Rectal smooth muscle tissue (tissue), 1 donor: ENCODE results near the gene PHOSPHO1.

Source experiments
- H3K27ac ChIP-seq: one replicate; pipeline ENCODE4 v1.7.0; 2013; ENCODE audit warnings: low read depth, low read length, inconsistent platforms
- H3K27me3 ChIP-seq: one replicate; pipeline ENCODE4 v1.7.0; 2013; ENCODE audit warnings: low read length; ENCODE audit not compliant: control insufficient read depth, insufficient read depth
- H3K36me3 ChIP-seq: one replicate; pipeline ENCODE4 v1.7.0; 2013; ENCODE audit warnings: low read length; ENCODE audit not compliant: control insufficient read depth, insufficient read depth
- H3K4me1 ChIP-seq: one replicate; pipeline ENCODE4 v1.7.0; 2013; ENCODE audit warnings: low read length; ENCODE audit not compliant: control insufficient read depth, insufficient read depth
- H3K4me3 ChIP-seq: one replicate; pipeline ENCODE4 v1.7.0; 2013; ENCODE audit warnings: low read length
- H3K9ac ChIP-seq: one replicate; pipeline ENCODE4 v1.7.0; 2013; ENCODE audit warnings: low read length

The PHOSPHO1 gene

GRCh38 chr17:49224997-49225337 is 5.6 kb downstream of the PHOSPHO1 start:
- H3K4me3 ChIP-seq = peak overlapping the region; percentile 49
- H3K27ac ChIP-seq = no peak overlapping the region
- H3K36me3 ChIP-seq = no peaks in the 10 kb centered on the region
- peaks cover 4% of the 10 kb centered on the region for H3K4me1 ChIP-seq
- H3K27me3 ChIP-seq = peaks cover 27% of the 10 kb centered on the region
- no peak overlapping the region for H3K9ac ChIP-seq

DNA sequence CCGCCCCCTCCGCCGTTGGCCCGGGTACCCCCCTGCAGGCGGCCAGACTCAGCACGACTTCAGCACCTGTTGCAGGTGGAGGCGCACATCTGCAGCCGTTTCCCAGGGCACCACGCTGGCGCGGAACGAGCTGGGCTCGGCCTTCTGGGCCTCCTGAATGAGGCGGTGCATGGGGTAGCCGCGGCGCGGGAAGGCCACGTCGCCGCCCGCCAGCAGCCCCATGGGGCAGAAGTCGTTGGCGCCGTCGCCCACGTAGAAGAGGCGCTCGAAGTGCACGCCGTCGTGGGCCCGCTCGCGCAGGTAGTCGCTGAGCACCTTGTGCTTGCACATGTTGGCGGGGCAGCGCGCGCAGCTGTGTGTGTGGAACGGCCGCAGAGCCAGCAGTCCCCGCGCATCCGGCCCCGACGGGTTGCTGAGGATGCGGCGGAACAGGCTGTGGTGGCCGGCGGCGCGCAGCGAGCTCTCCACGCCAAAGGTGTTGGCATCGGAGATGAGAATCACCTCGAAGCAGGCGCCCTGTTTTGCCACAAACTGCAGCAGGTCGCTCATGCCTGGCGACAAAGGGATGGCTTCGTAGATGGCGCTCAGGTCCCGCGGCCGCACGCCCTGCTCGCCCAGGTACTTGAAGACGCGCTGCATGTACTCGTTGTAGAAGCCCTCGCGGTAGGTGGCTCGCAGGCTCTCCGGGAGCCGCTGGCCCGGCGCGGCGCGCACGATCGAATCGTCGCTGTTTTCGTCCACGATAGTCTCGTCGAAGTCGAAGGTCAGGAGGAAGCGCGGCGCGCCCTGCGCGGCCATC is 6.2 kb downstream of the PHOSPHO1 start:
- Histone ChIP-seq H3K27ac (no peak overlapping the region), H3K9ac (no peak overlapping the region), H3K4me3 (peak overlapping the region; percentile 49), H3K36me3 (no peaks in the 10 kb centered on the region), H3K4me1 (peaks cover 4% of the 10 kb centered on the region), H3K27me3 (peaks cover 23% of the 10 kb centered on the region)

DNA sequence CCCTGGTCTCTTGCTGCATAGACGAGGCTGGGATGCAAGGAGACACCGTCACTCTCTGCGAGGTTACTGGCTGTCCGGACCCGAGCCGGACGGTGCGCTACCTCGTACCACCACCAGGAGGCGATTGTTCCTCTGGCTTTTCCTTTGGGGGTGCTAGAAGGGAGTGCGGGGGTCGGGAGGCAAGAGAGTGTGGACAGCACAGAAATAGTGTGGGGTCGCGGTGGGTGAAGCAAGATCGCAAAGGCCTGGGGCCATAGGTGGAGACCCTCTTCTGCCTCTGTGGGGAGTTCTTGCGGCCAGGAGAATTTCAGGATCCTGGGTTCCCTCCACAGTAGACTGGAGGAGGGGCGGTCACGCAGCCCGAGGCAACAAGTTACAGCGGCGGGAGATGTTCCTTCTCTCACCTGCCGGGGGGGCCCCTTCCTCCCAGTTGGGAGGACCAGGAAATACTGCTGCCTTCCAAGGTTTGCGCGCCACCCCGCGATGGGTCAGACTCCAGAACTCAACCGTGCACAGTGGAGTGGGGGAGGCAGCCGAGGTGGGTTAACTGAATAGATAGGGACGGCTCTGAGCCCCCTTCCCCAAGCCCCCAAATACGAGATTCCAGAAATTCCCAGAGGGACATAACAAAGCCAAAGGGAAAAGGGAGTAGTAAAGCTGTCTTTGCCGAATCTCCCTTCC is 6.9 kb downstream of the PHOSPHO1 start:
- no peak overlapping the region for H3K27ac ChIP-seq
- peak overlapping the region; percentile 49 for H3K4me3 ChIP-seq
- H3K27me3 ChIP-seq = peaks cover 19% of the 10 kb centered on the region
- peaks cover 4% of the 10 kb centered on the region for H3K4me1 ChIP-seq
- H3K36me3 ChIP-seq = no peaks in the 10 kb centered on the region
- no peak overlapping the region for H3K9ac ChIP-seq

DNA sequence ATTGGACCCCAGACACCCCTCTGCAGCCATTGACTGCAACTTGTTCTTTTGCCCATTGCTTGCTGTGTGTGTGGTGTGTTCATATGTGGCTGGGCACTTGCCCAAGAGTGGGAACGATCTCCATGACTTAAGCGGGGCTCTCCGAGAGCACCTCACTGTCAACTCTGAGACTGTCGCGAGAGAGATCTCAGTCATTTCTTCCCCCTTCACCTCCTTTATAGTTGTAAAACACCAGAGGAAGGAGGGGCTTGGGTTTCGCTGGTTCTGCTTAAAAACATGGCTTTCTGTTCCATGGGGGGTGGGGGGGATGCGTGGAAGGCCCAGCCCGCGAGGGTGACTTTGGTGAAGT is 7.4 kb downstream of the PHOSPHO1 start:
- Histone ChIP-seq H3K27me3 (peaks cover 19% of the 10 kb centered on the region), H3K36me3 (no peaks in the 10 kb centered on the region), H3K4me1 (peaks cover 4% of the 10 kb centered on the region), H3K4me3 (no peak overlapping the region), H3K9ac (no peak overlapping the region), H3K27ac (no peak overlapping the region)

DNA sequence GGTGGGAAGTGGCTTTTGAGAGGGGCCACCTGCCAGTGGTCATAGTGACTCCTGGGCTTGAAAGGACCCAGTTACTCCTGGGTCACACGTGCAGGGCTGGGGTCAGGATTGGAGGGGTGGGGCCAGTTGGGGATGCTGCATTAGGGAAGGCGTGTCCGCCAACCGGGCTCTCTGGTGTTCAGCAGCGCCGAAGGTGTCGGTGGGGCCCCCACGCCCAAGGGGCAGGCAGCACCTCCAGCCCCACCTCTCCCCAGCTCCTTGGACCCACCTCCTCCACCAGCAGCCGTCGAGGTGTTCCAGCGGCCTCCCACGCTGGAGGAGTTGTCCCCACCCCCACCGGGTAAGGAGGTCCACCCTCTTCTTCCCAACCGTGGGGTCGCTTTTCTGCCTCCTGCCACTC is 10.6 kb downstream of the PHOSPHO1 start:
- Histone ChIP-seq H3K36me3 (no peaks in the 10 kb centered on the region), H3K9ac (no peak overlapping the region), H3K4me1 (peaks cover 4% of the 10 kb centered on the region), H3K27me3 (peaks cover 17% of the 10 kb centered on the region), H3K27ac (no peak overlapping the region), H3K4me3 (no peak overlapping the region)

- Histone ChIP-seq H3K36me3 (no peaks in the 10 kb centered on the region), H3K27me3 (peaks cover 11% of the 10 kb centered on the region), H3K9ac (no peak overlapping the region), H3K27ac (no peak overlapping the region), H3K4me3 (peak overlapping the region; percentile 8), H3K4me1 (peaks cover 4% of the 10 kb centered on the region)
Observed at GRCh38 chr17:49218941-49219913, 11.4 kb downstream of the PHOSPHO1 start.

- Histone ChIP-seq H3K4me1 (no peaks in the 10 kb centered on the region), H3K27me3 (peaks cover 1% of the 10 kb centered on the region), H3K36me3 (no peaks in the 10 kb centered on the region), H3K9ac (no peak overlapping the region), H3K27ac (no peak overlapping the region), H3K4me3 (no peak overlapping the region)
Observed at GRCh38 chr17:49217651-49218413, 12.8 kb downstream of the PHOSPHO1 start.

- no peak overlapping the region for H3K4me3 ChIP-seq
- no peak overlapping the region for H3K27ac ChIP-seq
- no peaks in the 10 kb centered on the region for H3K4me1 ChIP-seq
- no peak overlapping the region for H3K9ac ChIP-seq
- H3K36me3 ChIP-seq = no peaks in the 10 kb centered on the region
- no peaks in the 10 kb centered on the region for H3K27me3 ChIP-seq
Observed at GRCh38 chr17:49216953-49217650, 13.5 kb downstream of the PHOSPHO1 start.

DNA sequence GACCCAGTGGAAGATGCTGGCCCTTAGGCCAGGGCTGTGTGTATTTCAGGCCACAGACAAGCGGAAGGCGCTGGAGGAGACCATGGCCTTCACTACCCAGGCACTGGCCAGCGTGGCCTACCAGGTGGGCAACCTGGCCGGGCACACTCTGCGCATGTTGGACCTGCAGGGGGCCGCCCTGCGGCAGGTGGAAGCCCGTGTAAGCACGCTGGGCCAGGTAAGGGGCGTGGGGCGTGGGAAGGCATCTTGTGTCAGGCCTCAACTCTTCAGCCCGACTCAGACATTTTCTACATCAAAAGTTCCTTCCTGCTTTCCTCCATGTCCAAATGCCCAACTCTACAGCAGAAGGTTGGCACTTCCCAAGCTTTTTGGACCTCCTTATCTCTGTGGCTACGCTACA is 14.1 kb downstream of the PHOSPHO1 start:
- Histone ChIP-seq H3K27ac (no peak overlapping the region), H3K36me3 (no peaks in the 10 kb centered on the region), H3K4me1 (no peaks in the 10 kb centered on the region), H3K27me3 (no peaks in the 10 kb centered on the region), H3K4me3 (no peak overlapping the region), H3K9ac (no peak overlapping the region)

- Histone ChIP-seq H3K9ac (no peak overlapping the region), H3K36me3 (no peaks in the 10 kb centered on the region), H3K27ac (no peak overlapping the region), H3K4me1 (no peaks in the 10 kb centered on the region), H3K4me3 (no peak overlapping the region), H3K27me3 (no peaks in the 10 kb centered on the region)
Observed at GRCh38 chr17:49214676-49215360, 15.8 kb downstream of the PHOSPHO1 start.

- no peak overlapping the region for H3K27ac ChIP-seq
- no peaks in the 10 kb centered on the region for H3K36me3 ChIP-seq
- no peaks in the 10 kb centered on the region for H3K27me3 ChIP-seq
- no peak overlapping the region for H3K4me3 ChIP-seq
- H3K9ac ChIP-seq = no peak overlapping the region
- H3K4me1 ChIP-seq = no peaks in the 10 kb centered on the region
Observed at GRCh38 chr17:49213847-49214246, 16.7 kb downstream of the PHOSPHO1 start.
